ENCODE measurements around the gene TMCC3. TPM values are rescaled to one million over a fixed set of nuclear protein-coding genes. Genes with fewer than 3 reads are reported as not detected.

Gene TMCC3
- total and polyA plus RNA-seq, 2 experiments from 2014 or later, result 1.4 to 3.6 TPM

- Histone ChIP-seq H3F3A (replicated peaks; ENCODE audit: low read depth) (no peaks in the 10 kb centered on the region), H3K27ac (ENCODE audit: low read depth) (no peak overlapping the region), H3K36me3 (ENCODE audit: insufficient read depth) (no peaks in the 10 kb centered on the region), H4K20me1 (replicated peaks; ENCODE audit: insufficient read depth) (no peaks in the 10 kb centered on the region), H3K4me2 (no peak overlapping the region), H3K27me3 (ENCODE audit: insufficient read depth) (no peaks in the 10 kb centered on the region), H3K79me2 (replicated peaks; ENCODE audit: insufficient read depth) (no peaks in the 10 kb centered on the region), H3K4me1 (ENCODE audit: insufficient read depth) (no peaks in the 10 kb centered on the region), H3K4me3 (no peak overlapping the region), H3K9me2 (ENCODE audit: insufficient read depth) (no peaks in the 10 kb centered on the region), H2AFZ (no peak overlapping the region)
- Mint-ChIP-seq H3K9me3 (no peaks in the 10 kb centered on the region), H3K27ac (no peak overlapping the region), H3K36me3 (ENCODE audit: low read depth) (no peaks in the 10 kb centered on the region), H3K4me1 (peaks cover 12% of the 10 kb centered on the region), H3K4me3 (no peak overlapping the region), H3K27me3 (ENCODE audit: insufficient read depth, low read depth, poor library complexity) (peaks cover 3% of the 10 kb centered on the region)
- ATAC-seq (no peak), DNase-seq (ENCODE audit: low spot score) (no peak)
- TF ChIP-seq ZNF462 (CRISPR knock-in tag; IDR thresholded peaks at IDR 0.05), result no peak
- TF ChIP-seq, protein P1, sequence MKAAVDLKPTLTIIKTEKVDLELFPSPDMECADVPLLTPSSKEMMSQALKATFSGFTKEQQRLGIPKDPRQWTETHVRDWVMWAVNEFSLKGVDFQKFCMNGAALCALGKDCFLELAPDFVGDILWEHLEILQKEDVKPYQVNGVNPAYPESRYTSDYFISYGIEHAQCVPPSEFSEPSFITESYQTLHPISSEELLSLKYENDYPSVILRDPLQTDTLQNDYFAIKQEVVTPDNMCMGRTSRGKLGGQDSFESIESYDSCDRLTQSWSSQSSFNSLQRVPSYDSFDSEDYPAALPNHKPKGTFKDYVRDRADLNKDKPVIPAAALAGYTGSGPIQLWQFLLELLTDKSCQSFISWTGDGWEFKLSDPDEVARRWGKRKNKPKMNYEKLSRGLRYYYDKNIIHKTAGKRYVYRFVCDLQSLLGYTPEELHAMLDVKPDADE (IDR thresholded peaks at IDR 0.05), result no peak
- no peak for TF ChIP-seq NANOG (IDR thresholded peaks at IDR 0.05; ENCODE audit: borderline replicate concordance)
- TF ChIP-seq JUNB (IDR thresholded peaks at IDR 0.05; ENCODE audit: unreplicated experiment), result no peak
- no peak for TF ChIP-seq EZH2 (IDR thresholded peaks at IDR 0.05; ENCODE audit: low read depth, unreplicated experiment)
- no peak for TF ChIP-seq ZNF331 (CRISPR knock-in tag; IDR thresholded peaks at IDR 0.05; ENCODE audit: low read depth)
- TF ChIP-seq POLR2AphosphoS5 (IDR thresholded peaks at IDR 0.05; ENCODE audit: low read depth), result no peak
- TF ChIP-seq REST (IDR thresholded peaks at IDR 0.05; ENCODE audit: unreplicated experiment), result no peak
- no peak for TF ChIP-seq ZNF114 (CRISPR knock-in tag; IDR thresholded peaks at IDR 0.05)
- TF ChIP-seq STAT1 (IDR thresholded peaks at IDR 0.05; ENCODE audit: unreplicated experiment), result no peak
- TF ChIP-seq, protein P2, sequence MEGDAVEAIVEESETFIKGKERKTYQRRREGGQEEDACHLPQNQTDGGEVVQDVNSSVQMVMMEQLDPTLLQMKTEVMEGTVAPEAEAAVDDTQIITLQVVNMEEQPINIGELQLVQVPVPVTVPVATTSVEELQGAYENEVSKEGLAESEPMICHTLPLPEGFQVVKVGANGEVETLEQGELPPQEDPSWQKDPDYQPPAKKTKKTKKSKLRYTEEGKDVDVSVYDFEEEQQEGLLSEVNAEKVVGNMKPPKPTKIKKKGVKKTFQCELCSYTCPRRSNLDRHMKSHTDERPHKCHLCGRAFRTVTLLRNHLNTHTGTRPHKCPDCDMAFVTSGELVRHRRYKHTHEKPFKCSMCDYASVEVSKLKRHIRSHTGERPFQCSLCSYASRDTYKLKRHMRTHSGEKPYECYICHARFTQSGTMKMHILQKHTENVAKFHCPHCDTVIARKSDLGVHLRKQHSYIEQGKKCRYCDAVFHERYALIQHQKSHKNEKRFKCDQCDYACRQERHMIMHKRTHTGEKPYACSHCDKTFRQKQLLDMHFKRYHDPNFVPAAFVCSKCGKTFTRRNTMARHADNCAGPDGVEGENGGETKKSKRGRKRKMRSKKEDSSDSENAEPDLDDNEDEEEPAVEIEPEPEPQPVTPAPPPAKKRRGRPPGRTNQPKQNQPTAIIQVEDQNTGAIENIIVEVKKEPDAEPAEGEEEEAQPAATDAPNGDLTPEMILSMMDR (conservative IDR thresholded peaks at IDR 0.05; ENCODE audit: low read depth in 2 of 2), result no peak
- TF ChIP-seq EZH2phosphoT487 (IDR thresholded peaks at IDR 0.05; ENCODE audit: unreplicated experiment), result no peak
- TF ChIP-seq CREB1 (CRISPR knock-in tag; IDR thresholded peaks at IDR 0.05; ENCODE audit: low read depth), result no peak
These were observed 62.8 kb downstream of the TMCC3 start for GRCh38 chr12:94587266-94588241.

Measured in GM23338 (cell line).